ENCODE data around the gene CHMP5. TPM values are rescaled to one million over a fixed set of nuclear protein-coding genes. Genes with fewer than 3 reads are reported as not detected.
A peak's percentile ranks its signal among the peaks of the same experiment; 100 is the strongest.

Gene CHMP5
- total RNA-seq, 1 experiment from 2014 or later: 74.4 TPM

GRCh38 chr9:33236571-33236970 is 28.3 kb upstream of the CHMP5 start:
- ChIA-PET CTCF (interaction anchor here (1.2 kb wide), 1 partner anchor 11 kb away, joined by 3 read pairs; no protein-coding TSS in a partner anchor), POLR2A (ENCODE audit: low non-redundant PET) (no interaction called here)
- TF ChIP-seq CTCF (conservative IDR thresholded peaks at IDR 0.05; ENCODE audit: low read depth, low read length) (no peak), EZH2 (IDR thresholded peaks at IDR 0.05; ENCODE audit: borderline replicate concordance, low read depth, low read length, poor library complexity, severe bottlenecking) (no peak)
- H3K4me3 ChIP-seq (ENCODE audit: low read depth, low read length, poor library complexity, severe bottlenecking): no peak overlapping the region
- H3K36me3 ChIP-seq (ENCODE audit: insufficient read depth, low read length, poor library complexity, severe bottlenecking): no peaks in the 10 kb centered on the region
- no peaks in the 10 kb centered on the region for H3K9me3 ChIP-seq (ENCODE audit: low read depth, low read length, poor library complexity, severe bottlenecking)
- intact Hi-C loops (cut with micrococcal nuclease; ENCODE audit: unreplicated experiment): no loop called here
- DNase-seq (ENCODE audit: low spot score): peak; percentile 18
- no peaks in the 10 kb centered on the region for H3K27me3 ChIP-seq (replicated peaks; ENCODE audit: insufficient read depth, low read depth, low read length, poor library complexity)
- BruUV-seq (replicated peaks): no TSS peak
- H3K27ac ChIP-seq (ENCODE audit: low read depth, low read length, poor library complexity, severe bottlenecking): no peak overlapping the region
- H3K4me1 ChIP-seq (ENCODE audit: insufficient read depth, low read length, poor library complexity, severe bottlenecking): no peaks in the 10 kb centered on the region

- POLR2A ChIA-PET (ENCODE audit: low non-redundant PET): no interaction called here
- BruUV-seq (replicated peaks): no TSS peak
- Histone ChIP-seq H3K9me3 (ENCODE audit: low read depth, low read length, poor library complexity, severe bottlenecking) (no peaks in the 10 kb centered on the region), H3K27me3 (replicated peaks; ENCODE audit: insufficient read depth, low read depth, low read length, poor library complexity) (no peaks in the 10 kb centered on the region), H3K36me3 (ENCODE audit: insufficient read depth, low read length, poor library complexity, severe bottlenecking) (no peaks in the 10 kb centered on the region), H3K27ac (ENCODE audit: low read depth, low read length, poor library complexity, severe bottlenecking) (no peak within 1 kb of the TSS), H3K4me1 (ENCODE audit: insufficient read depth, low read length, poor library complexity, severe bottlenecking) (no peaks in the 10 kb centered on the region), H3K4me3 (ENCODE audit: low read depth, low read length, poor library complexity, severe bottlenecking) (no peak within 1 kb of the TSS)
- DNase-seq (ENCODE audit: low spot score): no peak
- TF ChIP-seq EZH2 (IDR thresholded peaks at IDR 0.05; ENCODE audit: borderline replicate concordance, low read depth, low read length, poor library complexity, severe bottlenecking): no peak
- TF ChIP-seq CTCF (conservative IDR thresholded peaks at IDR 0.05; ENCODE audit: low read depth, low read length): no peak
- intact Hi-C loops (cut with micrococcal nuclease; ENCODE audit: unreplicated experiment): no loop called here
- CTCF ChIA-PET: no interaction called here
Measured at GRCh38 chr9:33239921-33240320, 24.9 kb upstream of the CHMP5 start, which contains the start of gene SPINK4. Gene SPINK4, plus strand, starts transcription at chr9:33240167. Its CDS starts 42 bp downstream, at chr9:33240209.

GRCh38 chr9:33241298-33241697 is 23.6 kb upstream of the CHMP5 start:
- ChIA-PET CTCF (no interaction called here), POLR2A (ENCODE audit: low non-redundant PET) (no interaction called here)
- no peak overlapping the region for H3K27ac ChIP-seq (ENCODE audit: low read depth, low read length, poor library complexity, severe bottlenecking)
- no peaks in the 10 kb centered on the region for H3K9me3 ChIP-seq (ENCODE audit: low read depth, low read length, poor library complexity, severe bottlenecking)
- no TSS peak for BruUV-seq (replicated peaks)
- no peak overlapping the region for H3K4me3 ChIP-seq (ENCODE audit: low read depth, low read length, poor library complexity, severe bottlenecking)
- no peaks in the 10 kb centered on the region for H3K4me1 ChIP-seq (ENCODE audit: insufficient read depth, low read length, poor library complexity, severe bottlenecking)
- H3K27me3 ChIP-seq (replicated peaks; ENCODE audit: insufficient read depth, low read depth, low read length, poor library complexity): no peaks in the 10 kb centered on the region
- no peak for TF ChIP-seq EZH2 (IDR thresholded peaks at IDR 0.05; ENCODE audit: borderline replicate concordance, low read depth, low read length, poor library complexity, severe bottlenecking)
- no peaks in the 10 kb centered on the region for H3K36me3 ChIP-seq (ENCODE audit: insufficient read depth, low read length, poor library complexity, severe bottlenecking)
- intact Hi-C loops (cut with micrococcal nuclease; ENCODE audit: unreplicated experiment): no loop called here
- no peak for DNase-seq (ENCODE audit: low spot score)

- DNase-seq (ENCODE audit: low spot score): no peak
- BruUV-seq (replicated peaks): no TSS peak
- Histone ChIP-seq H3K4me1 (ENCODE audit: insufficient read depth, low read length, poor library complexity, severe bottlenecking) (no peaks in the 10 kb centered on the region), H3K27ac (ENCODE audit: low read depth, low read length, poor library complexity, severe bottlenecking) (no peak overlapping the region), H3K9me3 (ENCODE audit: low read depth, low read length, poor library complexity, severe bottlenecking) (no peaks in the 10 kb centered on the region), H3K4me3 (ENCODE audit: low read depth, low read length, poor library complexity, severe bottlenecking) (no peak overlapping the region), H3K36me3 (ENCODE audit: insufficient read depth, low read length, poor library complexity, severe bottlenecking) (no peaks in the 10 kb centered on the region), H3K27me3 (replicated peaks; ENCODE audit: insufficient read depth, low read depth, low read length, poor library complexity) (no peaks in the 10 kb centered on the region)
- POLR2A ChIA-PET (ENCODE audit: low non-redundant PET): no interaction called here
- TF ChIP-seq CTCF (conservative IDR thresholded peaks at IDR 0.05; ENCODE audit: low read depth, low read length) (no peak), EZH2 (IDR thresholded peaks at IDR 0.05; ENCODE audit: borderline replicate concordance, low read depth, low read length, poor library complexity, severe bottlenecking) (no peak)
- CTCF ChIA-PET: interaction anchor here (0.5 to 0.9 kb wide), 2 partner anchors 16 to 99 kb away, joined by 5 to 10 read pairs; no protein-coding TSS in a partner anchor
- intact Hi-C loops (cut with micrococcal nuclease; ENCODE audit: unreplicated experiment): no loop called here
Measured at GRCh38 chr9:33242609-33243134, 22.2 kb upstream of the CHMP5 start.
